ENCODE results near the gene CADPS2. TPM values are rescaled to one million over a fixed set of nuclear protein-coding genes. Genes with fewer than 3 reads are reported as not detected.

The CADPS2 gene
- total RNA-seq, 2 donors from 2014 or later = 4.3 to 11.7 TPM

- H3K27ac Mint-ChIP-seq = no peak overlapping the region
- H3K4me1 Mint-ChIP-seq = peaks cover 15% of the 10 kb centered on the region
- H3K4me3 ChIP-seq (ENCODE audit: low read length) = no peak overlapping the region
- H3K4me3 Mint-ChIP-seq = no peak overlapping the region
- no peak for DNase-seq
- no peaks in the 10 kb centered on the region for H3K36me3 ChIP-seq (ENCODE audit: control insufficient read depth, insufficient read depth, low read length)
- H3K9ac ChIP-seq (ENCODE audit: extremely low read depth, low read length, poor library complexity, severe bottlenecking) = no peak overlapping the region
- no peaks in the 10 kb centered on the region for H3K9me3 ChIP-seq (ENCODE audit: control insufficient read depth, low read length)
- H3K27ac ChIP-seq (ENCODE audit: low read depth, low read length) = no peak overlapping the region
- 91 to 100% methylated on average over 1 to 5 of the region's 6 CpGs for WGBS, 2 experiments (ENCODE audit: insufficient coverage in 1 of 2, insufficient read length in 1 of 2)
- no peaks in the 10 kb centered on the region for H3K27me3 ChIP-seq (ENCODE audit: control insufficient read depth, insufficient read depth, low read length, poor library complexity, severe bottlenecking)
- H3K9me3 Mint-ChIP-seq = no peaks in the 10 kb centered on the region
- peaks cover 7% of the 10 kb centered on the region for H3K4me1 ChIP-seq (ENCODE audit: control insufficient read depth, insufficient read depth, low read length)
- H3K27me3 Mint-ChIP-seq (ENCODE audit: insufficient read depth) = peaks cover 2% of the 10 kb centered on the region
- no peak for TF ChIP-seq CTCF (conservative IDR thresholded peaks at IDR 0.05)
- H3K36me3 Mint-ChIP-seq (ENCODE audit: low read depth) = no peaks in the 10 kb centered on the region
Measured at GRCh38 chr7:122339145-122339904, 546.9 kb downstream of the CADPS2 start.

- no peak for TF ChIP-seq CTCF (conservative IDR thresholded peaks at IDR 0.05)
- Histone ChIP-seq H3K27me3 (ENCODE audit: control insufficient read depth, insufficient read depth, low read length, poor library complexity, severe bottlenecking) (no peaks in the 10 kb centered on the region), H3K4me1 (ENCODE audit: control insufficient read depth, insufficient read depth, low read length) (peaks cover 7% of the 10 kb centered on the region), H3K9ac (ENCODE audit: extremely low read depth, low read length, poor library complexity, severe bottlenecking) (no peak overlapping the region), H3K27ac (ENCODE audit: low read depth, low read length) (no peak overlapping the region), H3K4me3 (ENCODE audit: low read length) (no peak overlapping the region), H3K9me3 (ENCODE audit: control insufficient read depth, low read length) (no peaks in the 10 kb centered on the region), H3K36me3 (ENCODE audit: control insufficient read depth, insufficient read depth, low read length) (no peaks in the 10 kb centered on the region)
- H3K4me1 Mint-ChIP-seq = peaks cover 15% of the 10 kb centered on the region
- DNase-seq = no peak
- H3K36me3 Mint-ChIP-seq (ENCODE audit: low read depth) = no peaks in the 10 kb centered on the region
- no peaks in the 10 kb centered on the region for H3K9me3 Mint-ChIP-seq
- H3K4me3 Mint-ChIP-seq = no peak overlapping the region
- peaks cover 2% of the 10 kb centered on the region for H3K27me3 Mint-ChIP-seq (ENCODE audit: insufficient read depth)
- H3K27ac Mint-ChIP-seq = no peak overlapping the region
- 65 to 83% methylated on average over 1 to 2 of the region's 2 CpGs for WGBS, 2 experiments (ENCODE audit: insufficient coverage in 1 of 2, insufficient read length in 1 of 2)
Measured at GRCh38 chr7:122337011-122337410, 549.2 kb downstream of the CADPS2 start.

- TF ChIP-seq CTCF (conservative IDR thresholded peaks at IDR 0.05) = no peak
- Mint-ChIP-seq H3K36me3 (ENCODE audit: low read depth) (no peaks in the 10 kb centered on the region), H3K4me3 (no peak overlapping the region), H3K27me3 (ENCODE audit: insufficient read depth) (no peaks in the 10 kb centered on the region), H3K9me3 (no peaks in the 10 kb centered on the region), H3K27ac (no peak overlapping the region), H3K4me1 (peaks cover 19% of the 10 kb centered on the region)
- Histone ChIP-seq H3K9me3 (ENCODE audit: control insufficient read depth, low read length) (no peaks in the 10 kb centered on the region), H3K9ac (ENCODE audit: extremely low read depth, low read length, poor library complexity, severe bottlenecking) (no peak overlapping the region), H3K4me1 (ENCODE audit: control insufficient read depth, insufficient read depth, low read length) (no peaks in the 10 kb centered on the region), H3K4me3 (ENCODE audit: low read length) (no peak overlapping the region), H3K36me3 (ENCODE audit: control insufficient read depth, insufficient read depth, low read length) (no peaks in the 10 kb centered on the region), H3K27me3 (ENCODE audit: control insufficient read depth, insufficient read depth, low read length, poor library complexity, severe bottlenecking) (no peaks in the 10 kb centered on the region), H3K27ac (ENCODE audit: low read depth, low read length) (peak overlapping the region; percentile 59)
- DNase-seq = peak; percentile 63
- WGBS, 2 experiments (ENCODE audit: insufficient coverage in 1 of 2, insufficient read length in 1 of 2) = 0 to 35% methylated on average over 3 to 8 of the region's 8 CpGs
Measured at GRCh38 chr7:122329145-122329802, 557.0 kb downstream of the CADPS2 start.
